Measurements from ENCODE around the gene ALPL.
"Not testable (repeated sequence)": the region's sequence is repeated elsewhere in the genome, so short reads cannot be mapped to it uniquely, and the experiment has no call there.

The ALPL gene

GRCh38 chr1:21508580-21509350, 458 bp upstream of the ALPL start:
- peak; percentile 68 for DNase-seq

- no peak for DNase-seq
These were observed 880 bp downstream of the ALPL start for GRCh38 chr1:21510113-21510493.

- no peak for DNase-seq
These were observed 1.8 kb downstream of the ALPL start for GRCh38 chr1:21510885-21511578.

- DNase-seq: no peak
These were observed 2.6 kb downstream of the ALPL start for GRCh38 chr1:21511579-21512522.

GRCh38 chr1:21514245-21514644, 5.0 kb downstream of the ALPL start:
- DNase-seq: no peak

GRCh38 chr1:21517161-21517589, 8.0 kb downstream of the ALPL start:
- DNase-seq: no peak

GRCh38 chr1:21517660-21518480, 8.6 kb downstream of the ALPL start:
- DNase-seq: no peak

GRCh38 chr1:21518774-21519455, 9.7 kb downstream of the ALPL start:
- no peak for DNase-seq

- not testable (repeated sequence) for DNase-seq
These were observed 10.4 kb downstream of the ALPL start for GRCh38 chr1:21519486-21520070.

- DNase-seq: no peak
These were observed 11.9 kb downstream of the ALPL start for GRCh38 chr1:21520899-21521716.

GRCh38 chr1:21521717-21522060, 12.5 kb downstream of the ALPL start:
- no peak for DNase-seq

GRCh38 chr1:21522525-21523038, 13.4 kb downstream of the ALPL start:
- no peak for DNase-seq

GRCh38 chr1:21523297-21523813, 14.1 kb downstream of the ALPL start:
- DNase-seq: no peak

- no peak for DNase-seq
These were observed 15.0 kb downstream of the ALPL start for GRCh38 chr1:21524220-21524619.

- DNase-seq: no peak
These were observed 15.6 kb downstream of the ALPL start for GRCh38 chr1:21524686-21525339.

- DNase-seq: no peak
These were observed 16.1 kb downstream of the ALPL start for GRCh38 chr1:21525340-21525717.

GRCh38 chr1:21526441-21526840, 17.2 kb downstream of the ALPL start:
- DNase-seq: no peak

- DNase-seq: no peak
These were observed 21.3 kb downstream of the ALPL start for GRCh38 chr1:21530368-21531016.

- no peak for DNase-seq
These were observed 22.0 kb downstream of the ALPL start for GRCh38 chr1:21531241-21531640.
